DOHH2 (cell line): ENCODE results near the gene MAPK8IP1.
"Not testable (repeated sequence)": the region's sequence is repeated elsewhere in the genome, so short reads cannot be mapped to it uniquely, and the experiment has no call there.

Experiments used
- H3F3A ChIP-seq: fragments of 200-600 bp; sonication (generic), shearing (Covaris generic); 2 replicates; pipeline ENCODE4 v1.6.0; 2016; ENCODE audit warnings: antibody characterized with exemption, mild to moderate bottlenecking; ENCODE audit not compliant: control insufficient read depth, insufficient read depth
- H3K27ac ChIP-seq: fragments of 200-600 bp; sonication (generic); 2 replicates; pipeline ENCODE4 v1.5.1; 2014; ENCODE audit warnings: low read depth, mild to moderate bottlenecking, low read length, moderate library complexity
- H3K27me3 ChIP-seq: fragments of 200-600 bp; sonication (generic); 2 replicates; pipeline ENCODE4 v1.6.1; 2014; ENCODE audit warnings: mild to moderate bottlenecking, low read length, mixed read lengths; ENCODE audit not compliant: control insufficient read depth
- H3K36me3 ChIP-seq: fragments of 200-600 bp; sonication (generic); 2 replicates; pipeline ENCODE4 v1.6.1; 2014; ENCODE audit warnings: mild to moderate bottlenecking, low read length, moderate library complexity, mixed read lengths; ENCODE audit not compliant: control insufficient read depth
- H3K4me1 ChIP-seq: fragments of 200-600 bp; sonication (generic); 2 replicates; pipeline ENCODE4 v1.6.1; 2014; ENCODE audit warnings: mild to moderate bottlenecking, low read length, mixed read lengths; ENCODE audit not compliant: control insufficient read depth
- H3K4me2 ChIP-seq: fragments of 200-600 bp; sonication (generic); 2 replicates; pipeline ENCODE4 v1.6.0; 2014; ENCODE audit warnings: mild to moderate bottlenecking, low read length, moderate library complexity
- H3K4me3 ChIP-seq: fragments of 200-600 bp; sonication (generic); 2 replicates; pipeline ENCODE4 v1.5.1; 2014; ENCODE audit warnings: mild to moderate bottlenecking, low read length, mixed read lengths
- H3K79me2 ChIP-seq: fragments of 200-600 bp; sonication (generic); 2 replicates; pipeline ENCODE4 v1.6.1; 2014; ENCODE audit warnings: mild to moderate bottlenecking, low read length, mixed read lengths; ENCODE audit not compliant: control insufficient read depth
- H3K9me2 ChIP-seq: fragments of 200-600 bp; sonication (generic); replicated peaks from 2 replicates; pipeline ENCODE4 v1.6.1; 2014; ENCODE audit warnings: mild to moderate bottlenecking, low read length, mixed read lengths; ENCODE audit not compliant: control insufficient read depth
- H3K9me3 ChIP-seq: fragments of 200-600 bp; sonication (generic); 2 replicates; pipeline ENCODE4 v1.6.1; 2014; ENCODE audit warnings: antibody characterized with exemption, low read length, mixed read lengths; ENCODE audit not compliant: control insufficient read depth, insufficient read depth
- H4K20me1 ChIP-seq: fragments of 200-600 bp; sonication (generic); 2 replicates; pipeline ENCODE4 v1.6.0; 2014; ENCODE audit warnings: low read depth, mild to moderate bottlenecking, antibody characterized with exemption, low read length, moderate library complexity; ENCODE audit not compliant: control insufficient read depth, insufficient read depth
- EZH2phosphoT487 ChIP-seq: fragments of 200-600 bp; sonication (generic); IDR thresholded peaks from 2 replicates; pipeline ENCODE4 v1.6.1; 2017; ENCODE audit warnings: borderline replicate concordance, mild to moderate bottlenecking, antibody characterized with exemption, low read length, moderate library complexity, mixed read lengths
- TF ChIP-seq, protein P1 (sequence below): fragments of 200-600 bp; sonication (generic); IDR thresholded peaks from one replicate; pipeline ENCODE4 v1.5.1; 2014; ENCODE audit warnings: antibody characterized with exemption, mild to moderate bottlenecking, low read depth, low read length; ENCODE audit not compliant: poor library complexity, severe bottlenecking

The MAPK8IP1 gene

DNA sequence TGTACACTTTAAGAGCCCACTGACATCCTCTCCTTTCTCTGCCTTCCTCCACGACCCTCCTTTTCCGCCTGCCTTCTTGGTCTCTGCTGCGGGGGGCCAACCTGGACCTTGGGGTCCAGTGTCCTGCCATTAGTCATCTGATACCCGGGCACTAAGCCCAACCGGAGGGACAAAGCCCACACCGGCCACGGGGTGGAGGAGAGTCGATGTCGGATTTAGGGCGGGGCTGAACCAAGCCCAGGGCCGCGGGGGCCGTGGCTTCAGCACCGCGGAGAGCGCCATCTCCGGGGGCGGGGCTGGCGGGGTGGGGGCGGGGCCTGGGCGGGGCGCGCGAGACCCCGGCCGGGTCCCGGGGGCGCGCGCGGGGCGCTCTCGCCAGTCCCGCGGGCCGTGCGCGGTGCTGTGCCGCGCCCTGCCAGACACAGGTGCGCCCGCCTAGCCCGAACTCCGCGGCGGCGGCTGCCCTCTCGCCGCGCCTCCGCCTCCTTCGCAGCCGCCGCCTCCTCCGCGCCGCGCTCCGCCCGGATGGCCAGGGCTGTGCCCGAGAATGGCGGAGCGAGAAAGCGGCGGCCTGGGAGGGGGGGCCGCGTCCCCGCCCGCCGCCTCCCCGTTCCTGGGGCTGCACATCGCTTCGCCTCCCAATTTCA, at the start of gene MAPK8IP1:
Gene MAPK8IP1, plus strand, starts transcription at position 378 of the 647 bp plus-strand sequence. Its CDS starts 170 bp downstream, at position 548.
- Histone ChIP-seq H3K27ac (no peak within 1 kb of the TSS), H3K4me3 (peak within 1 kb of the TSS; percentile 69), H3K9me2 (no peaks in the 10 kb centered on the region), H3K36me3 (no peaks in the 10 kb centered on the region; the same call in 1 of the 2 replicates), H3K4me2 (peak within 1 kb of the TSS; percentile 77), H3F3A (no peaks in the 10 kb centered on the region), H3K79me2 (no peaks in the 10 kb centered on the region), H3K27me3 (0 out of 2 replicates have a peak, but pooled peaks cover 5% of the 10 kb centered on the region), H3K9me3 (no peaks in the 10 kb centered on the region), H4K20me1 (0 out of 2 replicates have a peak, but pooled peaks cover 5% of the 10 kb centered on the region), H3K4me1 (peaks cover 8% of the 10 kb centered on the region)
- no peak for TF ChIP-seq EZH2phosphoT487
- TF ChIP-seq, protein P1, sequence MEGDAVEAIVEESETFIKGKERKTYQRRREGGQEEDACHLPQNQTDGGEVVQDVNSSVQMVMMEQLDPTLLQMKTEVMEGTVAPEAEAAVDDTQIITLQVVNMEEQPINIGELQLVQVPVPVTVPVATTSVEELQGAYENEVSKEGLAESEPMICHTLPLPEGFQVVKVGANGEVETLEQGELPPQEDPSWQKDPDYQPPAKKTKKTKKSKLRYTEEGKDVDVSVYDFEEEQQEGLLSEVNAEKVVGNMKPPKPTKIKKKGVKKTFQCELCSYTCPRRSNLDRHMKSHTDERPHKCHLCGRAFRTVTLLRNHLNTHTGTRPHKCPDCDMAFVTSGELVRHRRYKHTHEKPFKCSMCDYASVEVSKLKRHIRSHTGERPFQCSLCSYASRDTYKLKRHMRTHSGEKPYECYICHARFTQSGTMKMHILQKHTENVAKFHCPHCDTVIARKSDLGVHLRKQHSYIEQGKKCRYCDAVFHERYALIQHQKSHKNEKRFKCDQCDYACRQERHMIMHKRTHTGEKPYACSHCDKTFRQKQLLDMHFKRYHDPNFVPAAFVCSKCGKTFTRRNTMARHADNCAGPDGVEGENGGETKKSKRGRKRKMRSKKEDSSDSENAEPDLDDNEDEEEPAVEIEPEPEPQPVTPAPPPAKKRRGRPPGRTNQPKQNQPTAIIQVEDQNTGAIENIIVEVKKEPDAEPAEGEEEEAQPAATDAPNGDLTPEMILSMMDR, result no peak

DNA sequence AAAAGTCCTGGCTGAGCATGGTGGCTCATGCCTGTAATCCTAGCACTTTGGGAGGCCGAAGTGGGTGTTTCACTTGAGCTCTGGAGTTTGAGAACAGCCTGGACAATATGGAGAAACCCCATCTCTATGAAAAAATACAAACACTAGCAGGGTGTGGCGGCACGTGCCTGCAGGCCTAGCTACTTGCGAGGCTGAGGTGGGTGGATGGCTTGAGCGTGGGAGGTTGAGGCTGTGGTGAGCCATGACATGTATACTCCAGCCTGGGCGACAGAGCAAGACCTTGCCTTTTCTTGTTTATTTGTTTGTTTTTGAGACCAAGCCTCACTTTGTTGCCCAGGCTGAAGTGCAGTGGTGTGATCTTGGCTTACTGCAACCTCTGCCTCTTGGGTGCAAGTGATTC, 46.2 kb upstream of the MAPK8IP1 start:
- Histone ChIP-seq H3K27ac (no peak overlapping the region), H3K79me2 (no peaks in the 10 kb centered on the region), H4K20me1 (no peaks in the 10 kb centered on the region), H3K4me3 (no peak overlapping the region), H3K4me1 (peaks cover 9% of the 10 kb centered on the region), H3F3A (no peaks in the 10 kb centered on the region), H3K4me2 (no peak overlapping the region), H3K36me3 (no peaks in the 10 kb centered on the region), H3K9me3 (no peaks in the 10 kb centered on the region), H3K27me3 (peaks cover 14% of the 10 kb centered on the region), H3K9me2 (no peaks in the 10 kb centered on the region)
- TF ChIP-seq EZH2phosphoT487, result no peak
- TF ChIP-seq, protein P1, result no peak

DNA sequence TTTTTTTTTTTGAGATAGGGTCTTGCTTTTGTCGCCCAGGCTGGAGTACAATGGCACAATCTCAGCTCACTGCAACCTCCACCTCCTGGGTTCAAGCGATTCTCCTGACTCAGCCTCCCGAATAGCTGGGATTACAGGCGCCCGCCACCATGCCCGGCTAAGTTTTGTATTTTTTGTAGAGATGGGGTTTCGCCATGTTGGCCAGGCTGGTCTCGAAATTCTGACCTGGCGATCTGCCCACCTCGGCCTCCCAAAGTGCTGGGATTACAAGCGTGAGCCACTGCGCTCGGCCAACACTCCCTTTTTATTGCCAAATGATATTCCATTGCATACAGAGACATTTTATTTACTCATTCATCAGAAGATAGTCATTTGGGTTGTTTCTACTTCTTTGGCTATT, 45.2 kb upstream of the MAPK8IP1 start:
- not testable (repeated sequence) for H3K4me3 ChIP-seq, H4K20me1 ChIP-seq, H3K9me2 ChIP-seq, H3K79me2 ChIP-seq, H3K4me2 ChIP-seq, H3K27me3 ChIP-seq, H3K9me3 ChIP-seq, H3K27ac ChIP-seq, H3K4me1 ChIP-seq, H3K36me3 ChIP-seq, H3F3A ChIP-seq

DNA sequence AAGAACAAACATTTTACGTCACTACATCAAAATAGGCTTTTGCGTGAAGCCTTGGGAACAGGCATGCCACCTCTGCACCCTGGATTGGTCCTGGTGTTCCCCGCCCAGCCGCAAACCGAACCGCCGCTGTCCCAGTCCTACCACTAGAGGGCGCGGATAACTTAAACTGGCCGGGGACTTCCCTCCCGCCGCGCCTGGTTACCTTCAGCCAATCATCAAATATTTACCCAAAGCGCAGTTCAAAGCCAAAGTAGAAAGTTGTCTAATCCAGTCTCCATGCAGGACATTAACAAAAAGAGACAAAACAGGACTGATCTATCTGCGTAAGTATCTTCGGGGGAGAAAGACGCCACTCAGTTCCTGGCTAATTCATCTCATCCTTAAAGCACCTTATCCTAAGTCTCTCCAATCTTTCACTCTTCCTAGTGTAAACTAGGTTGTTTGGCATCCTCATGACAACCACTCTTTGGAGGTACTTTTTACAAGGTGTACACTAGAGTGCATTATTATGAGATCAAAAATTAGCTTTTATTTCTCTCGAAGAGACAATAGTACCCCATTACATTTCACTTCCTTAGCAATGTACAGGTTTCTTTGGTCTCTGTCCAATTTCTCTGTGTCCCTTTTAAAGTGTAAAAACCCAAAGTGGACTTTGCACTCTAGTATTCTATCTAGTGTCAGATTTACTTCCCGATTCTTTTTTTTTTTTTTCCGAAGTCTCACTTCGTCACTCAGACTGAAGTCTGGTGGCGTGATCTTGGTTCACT, 42.1 kb upstream of the MAPK8IP1 start:
- peaks cover 7% of the 10 kb centered on the region for H3K27me3 ChIP-seq
- no peak for TF ChIP-seq EZH2phosphoT487
- TF ChIP-seq, protein P1, result peak; percentile 99
- peaks cover 10% of the 10 kb centered on the region for H3K79me2 ChIP-seq
- H4K20me1 ChIP-seq, result peaks cover 1% of the 10 kb centered on the region; the same call in 1 of the 2 replicates
- H3K36me3 ChIP-seq, result no peaks in the 10 kb centered on the region; the same call in 1 of the 2 replicates
- peak overlapping the region; percentile 47 for H3K4me3 ChIP-seq
- no peaks in the 10 kb centered on the region for H3K9me3 ChIP-seq
- H3K4me2 ChIP-seq, result peak overlapping the region; percentile 65
- peaks cover 19% of the 10 kb centered on the region for H3K4me1 ChIP-seq
- no peak overlapping the region for H3K27ac ChIP-seq
- H3F3A ChIP-seq, result no peaks in the 10 kb centered on the region
- H3K9me2 ChIP-seq, result no peaks in the 10 kb centered on the region
